HG03066 (cell line): ENCODE measurements around the gene ZNF529.

ENCODE experiments used
- ATAC-seq: cut with Tn5 transposase; IDR thresholded peaks from one replicate; pipeline ENCODE4 v1.9.1; 2021; ENCODE audit warnings: low read depth; ENCODE audit not compliant: unreplicated experiment

ZNF529 gene

GRCh38 chr19:36514012-36514612 is 59.0 kb downstream of the ZNF529 start:
- no peak for ATAC-seq

- ATAC-seq: no peak
Measured at GRCh38 chr19:36508325-36508724, 64.8 kb downstream of the ZNF529 start.

- ATAC-seq: no peak
Measured at GRCh38 chr19:36501973-36502372, 71.1 kb downstream of the ZNF529 start.

- no peak for ATAC-seq
Measured at GRCh38 chr19:36497001-36497400, 76.1 kb downstream of the ZNF529 start.
